Stimulated activated naive CD8-positive, alpha-beta T cell treated with anti-CD3 and anti-CD28 coated beads, Interleukin-15, Interleukin-2, amounts not matched to agents 100 ng/mL and 50 ng/mL, for 24 hours (primary cell): ENCODE results near the gene SPRED1.

Source experiments
- H3K27ac Mint-ChIP-seq: one replicate; pipeline ENCODE4 v1.8.0; 2021; ENCODE audit warnings: mild to moderate bottlenecking, mixed read lengths
- H3K27me3 Mint-ChIP-seq: one replicate; pipeline ENCODE4 v1.8.0; 2021; ENCODE audit warnings: mixed read lengths
- H3K36me3 Mint-ChIP-seq: one replicate; pipeline ENCODE4 v1.8.0; 2021; ENCODE audit warnings: low read depth, mixed read lengths
- H3K4me1 Mint-ChIP-seq: one replicate; pipeline ENCODE4 v1.8.0; 2021; ENCODE audit warnings: low read depth, mixed read lengths
- H3K4me3 Mint-ChIP-seq: one replicate; pipeline ENCODE4 v1.8.0; 2021; ENCODE audit warnings: mild to moderate bottlenecking, mixed read lengths
- H3K9me3 Mint-ChIP-seq: one replicate; pipeline ENCODE4 v1.8.0; 2021; ENCODE audit warnings: mixed read lengths

SPRED1 gene

GRCh38 chr15:38294126-38294525 lies 41.5 kb downstream of the SPRED1 start:
- H3K36me3 Mint-ChIP-seq: no peaks in the 10 kb centered on the region
- H3K4me3 Mint-ChIP-seq: no peak overlapping the region
- H3K4me1 Mint-ChIP-seq: no peaks in the 10 kb centered on the region
- H3K27me3 Mint-ChIP-seq: peaks cover 9% of the 10 kb centered on the region
- H3K27ac Mint-ChIP-seq: no peak overlapping the region
- H3K9me3 Mint-ChIP-seq: peaks cover 7% of the 10 kb centered on the region

- H3K4me1 Mint-ChIP-seq: peaks cover 3% of the 10 kb centered on the region
- H3K4me3 Mint-ChIP-seq: no peak overlapping the region
- peaks cover 5% of the 10 kb centered on the region for H3K36me3 Mint-ChIP-seq
- H3K27ac Mint-ChIP-seq: no peak overlapping the region
- no peaks in the 10 kb centered on the region for H3K9me3 Mint-ChIP-seq
- peaks cover 9% of the 10 kb centered on the region for H3K27me3 Mint-ChIP-seq
Observed at GRCh38 chr15:38297623-38298388, 45.2 kb downstream of the SPRED1 start.

- Mint-ChIP-seq H3K27me3 (peaks cover 9% of the 10 kb centered on the region), H3K27ac (no peak overlapping the region), H3K36me3 (peaks cover 5% of the 10 kb centered on the region), H3K4me3 (no peak overlapping the region), H3K4me1 (peaks cover 3% of the 10 kb centered on the region), H3K9me3 (no peaks in the 10 kb centered on the region)
Observed at GRCh38 chr15:38299216-38299615, 46.6 kb downstream of the SPRED1 start.

GRCh38 chr15:38300395-38300794 lies 47.8 kb downstream of the SPRED1 start:
- Mint-ChIP-seq H3K9me3 (no peaks in the 10 kb centered on the region), H3K27ac (no peak overlapping the region), H3K36me3 (peaks cover 5% of the 10 kb centered on the region), H3K4me3 (no peak overlapping the region), H3K27me3 (peaks cover 9% of the 10 kb centered on the region), H3K4me1 (peaks cover 3% of the 10 kb centered on the region)

- Mint-ChIP-seq H3K4me3 (no peak overlapping the region), H3K9me3 (no peaks in the 10 kb centered on the region), H3K36me3 (peaks cover 5% of the 10 kb centered on the region), H3K27ac (no peak overlapping the region), H3K27me3 (peaks cover 9% of the 10 kb centered on the region), H3K4me1 (peaks cover 29% of the 10 kb centered on the region)
Observed at GRCh38 chr15:38304481-38304880, 51.8 kb downstream of the SPRED1 start.

GRCh38 chr15:38307251-38307650 lies 54.6 kb downstream of the SPRED1 start:
- no peaks in the 10 kb centered on the region for H3K9me3 Mint-ChIP-seq
- no peak overlapping the region for H3K27ac Mint-ChIP-seq
- no peak overlapping the region for H3K4me3 Mint-ChIP-seq
- H3K36me3 Mint-ChIP-seq: peaks cover 5% of the 10 kb centered on the region
- H3K4me1 Mint-ChIP-seq: peaks cover 29% of the 10 kb centered on the region
- H3K27me3 Mint-ChIP-seq: peaks cover 18% of the 10 kb centered on the region

- Mint-ChIP-seq H3K9me3 (no peaks in the 10 kb centered on the region), H3K27me3 (peaks cover 25% of the 10 kb centered on the region), H3K4me1 (peaks cover 26% of the 10 kb centered on the region), H3K27ac (no peak overlapping the region), H3K36me3 (no peaks in the 10 kb centered on the region), H3K4me3 (no peak overlapping the region)
Observed at GRCh38 chr15:38307861-38308641, 55.4 kb downstream of the SPRED1 start.

- Mint-ChIP-seq H3K27me3 (peaks cover 25% of the 10 kb centered on the region), H3K9me3 (no peaks in the 10 kb centered on the region), H3K36me3 (no peaks in the 10 kb centered on the region), H3K27ac (no peak overlapping the region), H3K4me3 (no peak overlapping the region), H3K4me1 (peaks cover 26% of the 10 kb centered on the region)
Observed at GRCh38 chr15:38308797-38309196, 56.2 kb downstream of the SPRED1 start.

- Mint-ChIP-seq H3K4me1 (peaks cover 20% of the 10 kb centered on the region), H3K9me3 (no peaks in the 10 kb centered on the region), H3K27ac (no peak overlapping the region), H3K4me3 (no peak overlapping the region), H3K27me3 (peaks cover 20% of the 10 kb centered on the region), H3K36me3 (no peaks in the 10 kb centered on the region)
Observed at GRCh38 chr15:38312190-38312589, 59.6 kb downstream of the SPRED1 start.

- Mint-ChIP-seq H3K36me3 (no peaks in the 10 kb centered on the region), H3K4me3 (no peak overlapping the region), H3K27me3 (peaks cover 13% of the 10 kb centered on the region), H3K27ac (no peak overlapping the region), H3K9me3 (no peaks in the 10 kb centered on the region), H3K4me1 (no peaks in the 10 kb centered on the region)
Observed at GRCh38 chr15:38316311-38316710, 63.7 kb downstream of the SPRED1 start.

- H3K36me3 Mint-ChIP-seq: no peaks in the 10 kb centered on the region
- no peaks in the 10 kb centered on the region for H3K4me1 Mint-ChIP-seq
- H3K9me3 Mint-ChIP-seq: no peaks in the 10 kb centered on the region
- H3K27ac Mint-ChIP-seq: no peak overlapping the region
- no peak overlapping the region for H3K4me3 Mint-ChIP-seq
- no peaks in the 10 kb centered on the region for H3K27me3 Mint-ChIP-seq
Observed at GRCh38 chr15:38320181-38320580, 67.5 kb downstream of the SPRED1 start.

- no peaks in the 10 kb centered on the region for H3K27me3 Mint-ChIP-seq
- H3K9me3 Mint-ChIP-seq: no peaks in the 10 kb centered on the region
- no peaks in the 10 kb centered on the region for H3K36me3 Mint-ChIP-seq
- no peak overlapping the region for H3K4me3 Mint-ChIP-seq
- no peaks in the 10 kb centered on the region for H3K4me1 Mint-ChIP-seq
- no peak overlapping the region for H3K27ac Mint-ChIP-seq
Observed at GRCh38 chr15:38320866-38321265, 68.2 kb downstream of the SPRED1 start.

GRCh38 chr15:38323895-38324294 lies 71.3 kb downstream of the SPRED1 start:
- Mint-ChIP-seq H3K36me3 (no peaks in the 10 kb centered on the region), H3K4me1 (no peaks in the 10 kb centered on the region), H3K9me3 (no peaks in the 10 kb centered on the region), H3K27me3 (no peaks in the 10 kb centered on the region), H3K4me3 (no peak overlapping the region), H3K27ac (no peak overlapping the region)

GRCh38 chr15:38324939-38325647 lies 72.5 kb downstream of the SPRED1 start:
- Mint-ChIP-seq H3K4me1 (no peaks in the 10 kb centered on the region), H3K36me3 (no peaks in the 10 kb centered on the region), H3K27me3 (no peaks in the 10 kb centered on the region), H3K27ac (no peak overlapping the region), H3K9me3 (no peaks in the 10 kb centered on the region), H3K4me3 (no peak overlapping the region)

- H3K36me3 Mint-ChIP-seq: no peaks in the 10 kb centered on the region
- H3K9me3 Mint-ChIP-seq: no peaks in the 10 kb centered on the region
Observed at GRCh38 chr15:38325648-38325990, 73.0 kb downstream of the SPRED1 start.

More at GRCh38 chr15:38325648-38325990, 73.0 kb downstream of the SPRED1 start:
- Mint-ChIP-seq H3K4me1 (no peaks in the 10 kb centered on the region), H3K27ac (no peak overlapping the region), H3K4me3 (no peak overlapping the region), H3K27me3 (no peaks in the 10 kb centered on the region)
